Measurements from ENCODE around the gene GTF2H4.
"Not testable (repeated sequence)": the region's sequence is repeated elsewhere in the genome, so short reads cannot be mapped to it uniquely, and the experiment has no call there.

The GTF2H4 gene

GRCh38 chr6:30924040-30924627, 16.1 kb downstream of the GTF2H4 start:
- not testable (repeated sequence) for DNase-seq (ENCODE audit: low read depth)

GRCh38 chr6:30926644-30927043, 18.6 kb downstream of the GTF2H4 start:
- no peak for DNase-seq (ENCODE audit: low read depth)

GRCh38 chr6:30927080-30927479, 19.1 kb downstream of the GTF2H4 start:
- not testable (repeated sequence) for DNase-seq (ENCODE audit: low read depth)

- DNase-seq (ENCODE audit: low read depth) = no peak
These were observed 20.7 kb downstream of the GTF2H4 start for GRCh38 chr6:30928677-30929076.

GRCh38 chr6:30930506-30930905, 22.5 kb downstream of the GTF2H4 start:
- no peak for DNase-seq (ENCODE audit: low read depth)

GRCh38 chr6:30931272-30931671, 23.3 kb downstream of the GTF2H4 start:
- no peak for DNase-seq (ENCODE audit: low read depth)

- no peak for DNase-seq (ENCODE audit: low read depth)
These were observed 24.1 kb downstream of the GTF2H4 start, which contains the start of gene SFTA2 for GRCh38 chr6:30931969-30932645. SFTA2 (minus strand) TSS chr6:30932170; CDS start chr6:30932096, 74 bp downstream.

- DNase-seq (ENCODE audit: low read depth) = no peak
These were observed 24.8 kb downstream of the GTF2H4 start for GRCh38 chr6:30932665-30933365.

GRCh38 chr6:30935018-30935417, 27.0 kb downstream of the GTF2H4 start:
- no peak for DNase-seq (ENCODE audit: low read depth)

GRCh38 chr6:30937265-30937664, 29.3 kb downstream of the GTF2H4 start:
- DNase-seq (ENCODE audit: low read depth) = no peak

GRCh38 chr6:30938730-30939129, 30.7 kb downstream of the GTF2H4 start:
- no peak for DNase-seq (ENCODE audit: low read depth)

GRCh38 chr6:30939473-30939872, 31.5 kb downstream of the GTF2H4 start:
- no peak for DNase-seq (ENCODE audit: low read depth)

GRCh38 chr6:30940361-30940986, 32.5 kb downstream of the GTF2H4 start, which contains the start of gene MUCL3:
MUCL3 (plus strand) TSS chr6:30940973; CDS start chr6:30941000, 27 bp downstream.
- no peak for DNase-seq (ENCODE audit: low read depth)

- no peak for DNase-seq (ENCODE audit: low read depth)
These were observed 34.5 kb downstream of the GTF2H4 start for GRCh38 chr6:30942338-30943060.

GRCh38 chr6:30944051-30944450, 36.0 kb downstream of the GTF2H4 start:
- DNase-seq (ENCODE audit: low read depth) = no peak

- DNase-seq (ENCODE audit: low read depth) = no peak
These were observed 37.3 kb downstream of the GTF2H4 start for GRCh38 chr6:30945281-30945680.

GRCh38 chr6:30947231-30947630, 39.2 kb downstream of the GTF2H4 start:
- DNase-seq (ENCODE audit: low read depth) = no peak

- DNase-seq (ENCODE audit: low read depth) = no peak
These were observed 40.8 kb downstream of the GTF2H4 start for GRCh38 chr6:30948811-30949210.

- no peak for DNase-seq (ENCODE audit: low read depth)
These were observed 44.0 kb downstream of the GTF2H4 start for GRCh38 chr6:30951907-30952469.

GRCh38 chr6:30954631-30955366, 46.8 kb downstream of the GTF2H4 start:
- no peak for DNase-seq (ENCODE audit: low read depth)
